Cardiac muscle cell (in vitro differentiated cells and primary cell): ENCODE measurements around the gene LRIG2. TPM values are rescaled to one million over a fixed set of nuclear protein-coding genes. Genes with fewer than 3 reads are reported as not detected.
A peak's percentile ranks its signal among the peaks of the same experiment; 100 is the strongest.

Experiments
- DNase-seq, 2 donors: peaks; one replicate each; pipeline versions ENCODE4 v3.0.0 to v3.0.0-alpha.2; 2010 to 2017; ENCODE audit warnings: low read depth in 1 of 2, low spot score in 1 of 2
- H3K27ac ChIP-seq: fragments of 200-600 bp; sonication (generic); 2 replicates; pipeline ENCODE4 v1.5.1; 2016
- H3K27me3 ChIP-seq: fragments of 200-600 bp; sonication (generic); 2 replicates; pipeline ENCODE4 v1.6.0; 2016; ENCODE audit warnings: control low read depth
- H3K36me3 ChIP-seq: fragments of 200-600 bp; sonication (generic); 2 replicates; pipeline ENCODE4 v1.5.1; 2016; ENCODE audit warnings: control low read depth
- H3K4me1 ChIP-seq: fragments of 200-600 bp; sonication (generic); 2 replicates; pipeline ENCODE4 v1.8.1; 2017; ENCODE audit warnings: low read depth, mild to moderate bottlenecking, mixed run types
- H3K4me3 ChIP-seq: fragments of 200-600 bp; sonication (generic); 2 replicates; pipeline ENCODE4 v1.5.1; 2016; ENCODE audit warnings: mild to moderate bottlenecking
- H3K9me3 ChIP-seq: fragments of 200-600 bp; sonication (generic); 2 replicates; pipeline ENCODE4 v1.5.1; 2017; ENCODE audit warnings: low read depth, mild to moderate bottlenecking, control low read depth
- polyA plus RNA-seq: library from polyadenylated mRNA; unstranded; fragments of >200 nt; fragmentation: Nextera tagmentation; extraction: Ambion mirVana; gene quantifications from 2 replicates; pipeline ENCODE4 v1.2.1, GENCODE V29; 2016
- total RNA-seq: library from RNA; depleted of rRNA; stranded (reverse); fragments of >200 nt; gene quantifications from 2 replicates; pipeline ENCODE4 v1.2.3, GENCODE V29; 2016
- TF ChIP-seq, protein P1 (sequence below): IDR thresholded peaks from 2 replicates; pipeline ENCODE4 v1.5.1; 2012; ENCODE audit warnings: low read depth, mild to moderate bottlenecking, low read length

Gene LRIG2
- total and polyA plus RNA-seq, 2 experiments from 2014 or later: 7.2 to 15.5 TPM

GRCh38 chr1:113137563-113137962 lies 64.6 kb downstream of the LRIG2 start:
- H3K4me1 ChIP-seq: peaks cover 3% of the 10 kb centered on the region
- no peak overlapping the region for H3K4me3 ChIP-seq
- TF ChIP-seq, protein P1, sequence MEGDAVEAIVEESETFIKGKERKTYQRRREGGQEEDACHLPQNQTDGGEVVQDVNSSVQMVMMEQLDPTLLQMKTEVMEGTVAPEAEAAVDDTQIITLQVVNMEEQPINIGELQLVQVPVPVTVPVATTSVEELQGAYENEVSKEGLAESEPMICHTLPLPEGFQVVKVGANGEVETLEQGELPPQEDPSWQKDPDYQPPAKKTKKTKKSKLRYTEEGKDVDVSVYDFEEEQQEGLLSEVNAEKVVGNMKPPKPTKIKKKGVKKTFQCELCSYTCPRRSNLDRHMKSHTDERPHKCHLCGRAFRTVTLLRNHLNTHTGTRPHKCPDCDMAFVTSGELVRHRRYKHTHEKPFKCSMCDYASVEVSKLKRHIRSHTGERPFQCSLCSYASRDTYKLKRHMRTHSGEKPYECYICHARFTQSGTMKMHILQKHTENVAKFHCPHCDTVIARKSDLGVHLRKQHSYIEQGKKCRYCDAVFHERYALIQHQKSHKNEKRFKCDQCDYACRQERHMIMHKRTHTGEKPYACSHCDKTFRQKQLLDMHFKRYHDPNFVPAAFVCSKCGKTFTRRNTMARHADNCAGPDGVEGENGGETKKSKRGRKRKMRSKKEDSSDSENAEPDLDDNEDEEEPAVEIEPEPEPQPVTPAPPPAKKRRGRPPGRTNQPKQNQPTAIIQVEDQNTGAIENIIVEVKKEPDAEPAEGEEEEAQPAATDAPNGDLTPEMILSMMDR: no peak
- no peaks in the 10 kb centered on the region for H3K9me3 ChIP-seq
- no peak overlapping the region for H3K27ac ChIP-seq
- no peaks in the 10 kb centered on the region for H3K36me3 ChIP-seq
- H3K27me3 ChIP-seq: no peaks in the 10 kb centered on the region
- no peak for DNase-seq

GRCh38 chr1:113138778-113139177 lies 65.8 kb downstream of the LRIG2 start:
- no peak overlapping the region for H3K27ac ChIP-seq
- H3K36me3 ChIP-seq: no peaks in the 10 kb centered on the region
- peaks cover 3% of the 10 kb centered on the region for H3K4me1 ChIP-seq
- H3K4me3 ChIP-seq: no peak overlapping the region
- no peak for DNase-seq
- TF ChIP-seq, protein P1: no peak
- H3K27me3 ChIP-seq: no peaks in the 10 kb centered on the region
- H3K9me3 ChIP-seq: no peaks in the 10 kb centered on the region

GRCh38 chr1:113140176-113140575 lies 67.2 kb downstream of the LRIG2 start:
- no peak for DNase-seq
- H3K27ac ChIP-seq: no peak overlapping the region
- H3K27me3 ChIP-seq: no peaks in the 10 kb centered on the region
- TF ChIP-seq, protein P1: no peak
- H3K4me1 ChIP-seq: peaks cover 3% of the 10 kb centered on the region
- no peaks in the 10 kb centered on the region for H3K9me3 ChIP-seq
- no peaks in the 10 kb centered on the region for H3K36me3 ChIP-seq
- no peak overlapping the region for H3K4me3 ChIP-seq

DNA sequence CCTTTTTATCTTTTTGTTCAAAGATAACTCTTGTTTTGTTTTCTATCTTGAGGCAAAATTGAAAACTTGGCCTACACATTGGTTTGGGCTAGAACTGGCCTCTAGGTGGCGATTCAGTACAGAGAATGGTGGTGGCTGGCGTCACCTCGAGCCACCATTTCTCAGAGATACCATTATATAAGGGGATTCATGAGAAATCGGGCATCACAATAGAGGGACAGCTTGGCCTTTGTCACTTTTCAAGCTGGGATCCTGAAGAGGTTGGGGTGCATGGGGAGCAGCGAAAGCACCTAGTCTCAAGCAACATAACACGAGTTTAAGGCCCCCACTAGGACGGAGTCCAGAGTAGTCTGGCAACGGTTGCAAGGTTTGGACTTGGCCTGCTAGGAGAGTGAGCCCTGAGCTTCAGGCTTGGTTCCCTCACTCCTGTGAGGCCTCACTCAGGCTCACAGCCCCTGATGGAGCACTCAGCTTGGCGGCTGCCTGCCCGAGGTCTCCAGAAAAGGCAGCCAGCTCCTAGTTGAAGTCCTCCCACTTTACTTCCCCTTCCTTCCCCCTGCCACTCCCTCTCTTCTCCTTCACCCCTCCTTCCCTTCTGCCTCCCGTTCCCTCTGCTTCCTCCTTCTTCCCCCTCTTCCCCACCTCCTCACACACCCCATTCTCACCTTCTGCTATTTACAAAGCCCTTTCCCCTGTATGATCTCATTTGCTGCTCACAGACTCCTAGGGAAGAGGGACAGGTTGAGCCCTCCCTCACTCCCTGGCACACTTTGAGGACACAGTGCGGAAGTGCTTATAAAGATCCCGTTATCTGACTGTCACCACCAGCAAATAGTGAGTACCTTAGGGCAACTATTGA lies 67.8 kb downstream of the LRIG2 start:
- Histone ChIP-seq H3K27me3 (no peaks in the 10 kb centered on the region), H3K4me3 (no peak overlapping the region), H3K36me3 (no peaks in the 10 kb centered on the region), H3K9me3 (no peaks in the 10 kb centered on the region), H3K27ac (no peak overlapping the region), H3K4me1 (peaks cover 3% of the 10 kb centered on the region)
- DNase-seq: peak; percentile 75 to 78
- TF ChIP-seq, protein P1: peak; percentile 86

- H3K27ac ChIP-seq: no peak overlapping the region
- no peaks in the 10 kb centered on the region for H3K36me3 ChIP-seq
- TF ChIP-seq, protein P1: no peak
- H3K4me1 ChIP-seq: peaks cover 3% of the 10 kb centered on the region
- H3K27me3 ChIP-seq: no peaks in the 10 kb centered on the region
- H3K9me3 ChIP-seq: no peaks in the 10 kb centered on the region
- no peak overlapping the region for H3K4me3 ChIP-seq
- DNase-seq: peak in 1 of 2 donors; percentile 66
Observed at GRCh38 chr1:113141650-113142473, 68.9 kb downstream of the LRIG2 start.
